Cardiac ventricle fibroblast (primary cell): ENCODE results near the gene DDX24. TPM values are rescaled to one million over a fixed set of nuclear protein-coding genes. Genes with fewer than 3 reads are reported as not detected.

Source experiments
- total RNA-seq: library from RNA; depleted of rRNA; stranded (reverse); fragments of >200 nt; gene quantifications from 2 replicates; pipeline ENCODE4 v1.2.3, GENCODE V29; 2015

The DDX24 gene
- 99.5 and 120 TPM in 2 replicates for total RNA-seq

GRCh38 chr14:94080621-94081385, at the start of gene DDX24, which contains the start of gene IFI27L1:
DDX24 (minus strand) TSS chr14:94081202; CDS start chr14:94079742, 1,460 bp downstream.
IFI27L1 (plus strand) TSS chr14:94081310; CDS start chr14:94096938, 15,628 bp downstream.

GRCh38 chr14:94129111-94129757, 48.2 kb upstream of the DDX24 start, which contains the start of gene IFI27L2:
IFI27L2 (minus strand) TSS chr14:94129604; CDS start chr14:94129564, 40 bp downstream.

GRCh38 chr14:94110552-94111181, 29.7 kb upstream of the DDX24 start, which contains the start of gene IFI27:
IFI27 (plus strand) TSS chr14:94110736.

GRCh38 chr14:94026173-94026888, 54.7 kb downstream of the DDX24 start, which contains the start of gene OTUB2:
OTUB2 (plus strand) TSS chr14:94026340; CDS start chr14:94026538, 198 bp downstream.

Other genes starting within 250 kb of the DDX24 start
- not detected in 2 replicates for gene FAM181A, start 153.9 kb downstream of the DDX24 start, total RNA-seq
- gene ASB2, start 104.6 kb downstream of the DDX24 start, total RNA-seq: not detected in 2 replicates
- not detected in 2 replicates for gene CCDC197, start 83.9 kb downstream of the DDX24 start, total RNA-seq
- 0.81 and 0.98 TPM in 2 replicates for gene OTUB2, start 54.9 kb downstream of the DDX24 start, total RNA-seq
- 9.2 and 15.6 TPM in 2 replicates for gene IFI27L1, start 108 bp upstream of the DDX24 start, total RNA-seq
- gene IFI27, start 29.5 kb upstream of the DDX24 start, total RNA-seq: 6.8 and 24.6 TPM in 2 replicates
- gene IFI27L2, start 48.4 kb upstream of the DDX24 start, total RNA-seq: 36.6 and 53.3 TPM in 2 replicates
- not detected in 2 replicates for gene PPP4R4, start 93.1 kb upstream of the DDX24 start, total RNA-seq
- gene SERPINA10, start 212.1 kb upstream of the DDX24 start, total RNA-seq: not detected in 2 replicates
- 3.5 TPM in 1 of 2 replicates, not detected in the other for gene SERPINA6, start 242.1 kb upstream of the DDX24 start, total RNA-seq